Measurements from ENCODE around the gene ASB7.

DNA sequence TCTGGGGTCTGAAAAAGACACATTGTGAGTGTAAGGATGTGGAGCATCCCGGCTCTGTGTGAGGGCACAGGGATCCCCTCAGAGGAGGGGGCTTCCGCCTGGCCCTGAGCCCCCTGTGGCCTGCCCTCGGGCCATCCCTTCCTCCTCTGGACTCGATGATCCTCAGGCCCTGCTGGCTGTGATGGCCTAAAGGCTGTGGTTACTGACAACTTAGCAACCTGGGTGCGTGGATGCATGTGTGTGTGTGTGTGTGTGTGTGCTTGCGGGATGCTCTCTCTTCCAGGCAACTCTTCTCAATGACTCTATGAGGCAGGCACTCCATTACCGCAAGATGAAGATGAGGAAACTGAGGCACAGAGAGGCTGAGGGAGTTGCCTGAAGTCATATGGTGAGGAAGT lies 66.0 kb downstream of the ASB7 start:
- TF ChIP-seq, protein P1, sequence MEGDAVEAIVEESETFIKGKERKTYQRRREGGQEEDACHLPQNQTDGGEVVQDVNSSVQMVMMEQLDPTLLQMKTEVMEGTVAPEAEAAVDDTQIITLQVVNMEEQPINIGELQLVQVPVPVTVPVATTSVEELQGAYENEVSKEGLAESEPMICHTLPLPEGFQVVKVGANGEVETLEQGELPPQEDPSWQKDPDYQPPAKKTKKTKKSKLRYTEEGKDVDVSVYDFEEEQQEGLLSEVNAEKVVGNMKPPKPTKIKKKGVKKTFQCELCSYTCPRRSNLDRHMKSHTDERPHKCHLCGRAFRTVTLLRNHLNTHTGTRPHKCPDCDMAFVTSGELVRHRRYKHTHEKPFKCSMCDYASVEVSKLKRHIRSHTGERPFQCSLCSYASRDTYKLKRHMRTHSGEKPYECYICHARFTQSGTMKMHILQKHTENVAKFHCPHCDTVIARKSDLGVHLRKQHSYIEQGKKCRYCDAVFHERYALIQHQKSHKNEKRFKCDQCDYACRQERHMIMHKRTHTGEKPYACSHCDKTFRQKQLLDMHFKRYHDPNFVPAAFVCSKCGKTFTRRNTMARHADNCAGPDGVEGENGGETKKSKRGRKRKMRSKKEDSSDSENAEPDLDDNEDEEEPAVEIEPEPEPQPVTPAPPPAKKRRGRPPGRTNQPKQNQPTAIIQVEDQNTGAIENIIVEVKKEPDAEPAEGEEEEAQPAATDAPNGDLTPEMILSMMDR (conservative IDR thresholded peaks at IDR 0.05) = no peak
- TF ChIP-seq ZFX (IDR thresholded peaks at IDR 0.05) = no peak
